HUDEP-2 (cell line): ENCODE data around the gene NR2E3.

Experiments
- DNase-seq, 76 experiments: peaks; one replicate each; lab custom pipeline; 2025; ENCODE audit not compliant: unreplicated experiment in 76 of 76; lab: John Stamatoyannopoulos, UW

The NR2E3 gene

DNA sequence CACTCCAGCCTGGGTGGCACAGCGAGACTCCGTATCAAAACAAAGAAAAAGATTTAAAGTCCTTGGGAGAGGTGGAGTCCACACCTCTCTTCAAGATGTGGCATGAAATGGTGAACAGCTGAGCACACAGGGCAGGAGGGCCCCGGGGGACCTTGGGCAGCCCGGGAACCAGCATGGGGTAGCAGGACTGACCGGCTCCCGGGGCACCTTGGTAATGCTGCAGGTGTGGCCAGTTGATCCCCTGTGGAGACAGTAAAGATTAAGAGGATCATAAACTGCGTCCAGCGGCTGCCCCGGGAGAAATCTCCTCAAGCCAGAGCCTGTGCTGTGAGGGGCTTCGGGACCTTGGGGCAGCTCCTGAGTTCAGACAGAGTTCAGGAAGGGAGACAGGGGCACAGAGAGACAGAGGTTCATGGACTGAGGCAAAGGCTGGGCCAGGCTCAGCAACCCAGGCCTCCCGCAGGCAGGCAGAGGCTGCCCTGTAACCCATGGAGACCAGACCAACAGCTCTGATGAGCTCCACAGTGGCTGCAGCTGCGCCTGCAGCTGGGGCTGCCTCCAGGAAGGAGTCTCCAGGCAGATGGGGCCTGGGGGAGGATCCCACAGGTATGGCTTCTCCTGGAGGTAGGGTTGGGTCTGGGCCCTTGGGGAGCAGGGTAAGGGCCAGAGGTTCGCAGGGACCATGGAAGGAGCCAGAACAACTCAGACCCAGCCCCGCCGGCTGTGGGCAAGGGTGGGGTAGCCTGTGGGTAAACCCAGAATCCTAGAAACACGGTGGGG lies at the start of gene NR2E3:
NR2E3 (plus strand) TSS at position 299 of the 780 bp plus-strand sequence; CDS start at position 489, 190 bp downstream.
- DNase-seq = no peak

- DNase-seq = no peak
Observed at GRCh38 chr15:71760852-71761251, 49.5 kb upstream of the NR2E3 start.

GRCh38 chr15:71761649-71762048 lies 48.7 kb upstream of the NR2E3 start:
- DNase-seq = no peak

- DNase-seq = no peak
Observed at GRCh38 chr15:71768184-71768583, 42.2 kb upstream of the NR2E3 start.

DNA sequence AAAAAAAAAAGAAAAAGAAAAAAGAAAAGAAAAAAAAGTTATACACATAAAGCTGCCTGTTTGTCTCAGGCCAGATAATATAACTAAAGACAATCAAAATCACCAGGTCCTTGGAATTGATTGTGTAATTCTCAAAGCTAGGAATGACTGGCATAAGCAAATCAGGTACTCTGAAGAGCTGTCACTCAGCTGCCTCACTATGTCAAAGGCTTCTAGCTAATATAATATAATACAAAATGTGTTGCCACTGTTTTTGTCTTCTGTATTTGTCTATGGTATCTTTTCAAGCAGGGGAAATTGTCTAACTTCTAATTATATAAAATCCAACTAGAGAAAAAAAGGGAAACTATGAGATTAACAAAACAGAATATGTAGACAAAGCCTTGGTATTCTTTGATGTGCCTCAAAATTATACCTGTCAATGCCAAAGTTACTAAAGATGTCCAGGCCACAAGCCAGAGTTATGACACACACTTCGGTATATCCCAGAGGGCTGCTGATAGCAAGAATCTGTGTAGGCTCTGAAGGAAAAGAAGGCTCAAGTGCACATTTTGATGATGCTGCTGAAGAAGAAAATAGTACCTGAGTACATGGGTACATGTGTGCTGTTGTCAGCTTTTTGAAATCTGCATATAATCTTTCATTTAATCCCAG lies 37.0 kb upstream of the NR2E3 start:
- no peak for DNase-seq

GRCh38 chr15:71775856-71776255 lies 34.5 kb upstream of the NR2E3 start:
- no peak for DNase-seq

GRCh38 chr15:71776304-71776703 lies 34.0 kb upstream of the NR2E3 start:
- no peak for DNase-seq

- DNase-seq = no peak
Observed at GRCh38 chr15:71777216-71777943, 33.0 kb upstream of the NR2E3 start.

DNA sequence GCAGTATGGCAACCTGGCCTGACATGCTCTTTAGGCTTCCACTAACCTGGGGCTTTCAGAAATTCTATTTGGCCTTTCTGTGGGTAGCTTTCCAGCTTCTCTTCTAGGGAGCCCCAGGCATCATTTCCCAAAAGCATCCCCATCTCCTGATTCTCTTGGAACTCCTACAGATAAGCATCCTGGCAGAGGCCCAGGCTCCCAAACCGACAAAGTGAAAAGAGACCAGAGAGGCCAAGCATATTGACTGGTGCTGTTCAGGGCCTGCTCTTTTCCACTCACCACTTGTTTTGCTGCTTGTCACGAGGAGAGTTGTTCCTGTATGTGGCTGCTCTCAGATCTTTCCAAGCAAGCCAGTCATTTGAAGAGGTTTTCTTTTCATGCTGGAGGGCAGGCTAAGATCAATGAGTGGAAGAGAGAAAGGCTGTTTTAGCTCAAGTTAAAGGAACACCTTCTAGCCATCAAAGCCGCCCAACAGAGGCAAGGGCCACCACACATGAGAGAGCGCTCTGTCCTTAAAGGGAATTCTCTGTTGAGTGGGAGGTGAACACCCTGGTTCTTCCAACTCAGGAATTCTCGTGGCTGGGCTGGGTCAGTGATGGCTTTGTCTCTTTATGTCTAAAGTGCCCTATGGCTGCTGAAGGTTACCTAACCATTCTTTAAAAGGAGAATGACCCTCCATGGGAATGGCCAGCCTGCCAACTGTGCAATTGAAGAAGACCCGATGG lies 31.1 kb upstream of the NR2E3 start:
- DNase-seq = no peak

- peak in 10 of 76 experiments; percentile 2 to 26 (median 15) for DNase-seq
Observed at GRCh38 chr15:71780115-71780976, 30.0 kb upstream of the NR2E3 start.

DNA sequence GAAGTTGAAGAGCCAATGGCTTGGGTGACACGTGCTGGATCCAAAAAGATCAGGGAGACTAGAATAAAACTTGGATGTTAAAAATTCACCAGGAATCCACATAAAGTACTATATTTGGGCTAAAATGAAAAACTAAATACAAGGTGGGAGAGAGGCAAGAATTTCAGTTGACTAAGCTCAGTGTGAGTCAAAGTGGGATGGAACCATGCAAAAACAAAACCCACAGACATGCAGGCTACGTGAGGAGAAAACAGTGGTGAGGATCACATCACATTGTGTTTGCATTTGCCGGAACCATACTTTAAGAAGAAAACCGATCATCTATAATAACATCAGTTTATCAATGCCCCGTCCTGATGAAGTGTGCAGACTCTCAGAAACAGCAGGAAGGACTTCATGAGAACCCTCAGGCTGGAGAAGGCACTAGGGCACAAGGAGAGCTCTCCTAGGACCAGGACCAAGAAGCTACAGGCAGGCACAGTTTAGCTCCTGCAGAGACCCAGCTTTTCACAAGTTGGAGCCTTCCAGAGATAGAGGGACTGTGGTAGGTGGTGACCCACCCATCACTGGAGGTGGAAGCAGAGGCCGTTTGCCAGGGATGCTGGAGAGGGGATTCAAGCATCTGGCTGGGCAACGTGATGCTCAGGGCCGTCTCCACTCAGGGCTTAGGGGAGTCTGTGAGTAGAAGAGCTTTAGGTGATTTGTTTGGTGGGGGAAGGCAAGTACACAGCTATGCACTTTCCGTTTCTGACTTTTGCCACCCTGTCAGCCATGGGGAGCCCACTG lies 29.0 kb upstream of the NR2E3 start:
- no peak for DNase-seq

DNA sequence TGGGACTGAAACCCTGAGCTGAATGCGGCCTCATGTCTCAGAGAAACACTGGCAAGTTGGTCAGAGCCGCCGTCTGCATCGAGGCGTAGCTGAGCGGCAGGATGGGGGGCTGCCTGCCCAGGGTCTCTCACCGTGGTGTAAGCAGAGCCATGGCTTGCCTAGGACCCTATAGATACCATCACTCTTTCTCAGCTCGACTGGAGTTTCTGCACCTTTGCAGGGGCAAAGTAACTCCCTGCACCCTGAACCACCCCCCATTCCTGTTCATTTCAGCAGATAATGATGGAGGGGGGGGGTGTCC lies 28.4 kb upstream of the NR2E3 start:
- DNase-seq = no peak

DNA sequence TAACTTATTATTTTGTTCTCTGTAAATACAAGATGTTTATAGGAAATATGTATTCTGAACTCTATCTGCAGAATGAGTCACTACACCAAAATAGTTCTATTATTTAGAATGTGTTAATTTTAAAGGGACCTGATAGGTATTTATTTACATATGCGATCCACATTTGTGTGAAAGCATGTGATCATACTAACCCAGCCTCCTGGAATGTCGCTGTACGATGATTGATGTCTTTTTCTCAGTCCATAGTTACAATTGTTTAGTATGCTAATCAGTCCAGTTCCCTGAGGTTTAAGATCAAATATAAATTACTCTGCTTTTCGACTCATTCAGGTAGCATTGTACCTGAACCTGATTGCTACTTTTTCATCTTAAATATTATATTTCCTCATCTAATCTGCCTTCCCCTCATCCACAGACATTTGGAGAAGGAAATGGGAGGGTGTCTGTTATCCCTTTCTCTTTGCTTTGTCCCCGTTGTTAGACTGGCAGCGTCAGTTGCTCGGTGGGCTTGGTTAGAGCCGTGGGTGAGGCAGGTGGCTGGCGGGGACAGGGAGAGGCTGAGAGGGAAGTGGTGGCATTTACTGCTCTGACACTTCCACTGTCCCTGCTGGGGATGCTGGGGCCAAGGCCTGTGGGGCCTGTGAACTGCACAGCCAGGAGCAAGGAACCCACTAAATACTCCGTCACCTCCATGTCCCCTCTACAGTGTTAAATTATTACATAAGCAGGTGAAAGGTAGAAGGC lies 27.8 kb upstream of the NR2E3 start:
- DNase-seq = no peak

GRCh38 chr15:71784719-71785118 lies 25.6 kb upstream of the NR2E3 start:
- peak in 2 of 76 experiments; percentile 4 for DNase-seq

DNA sequence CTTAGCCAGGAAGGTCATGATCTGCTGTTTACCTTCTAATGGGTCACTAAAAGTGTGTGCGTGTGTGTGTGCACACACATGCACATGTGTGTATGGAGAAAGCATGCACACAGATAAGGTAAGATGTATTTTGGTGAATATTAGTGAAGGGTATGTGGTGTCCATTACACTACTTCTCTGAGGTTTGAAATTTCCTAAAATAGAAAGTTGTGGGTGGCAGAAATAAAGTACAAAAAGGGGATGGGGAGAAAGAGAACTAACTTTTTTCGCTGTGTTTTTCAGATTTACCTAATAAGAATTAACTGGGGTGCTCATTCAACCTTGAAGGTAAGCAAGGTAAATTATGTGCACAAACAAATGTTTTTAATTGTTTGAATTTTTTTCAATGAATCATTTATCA lies 24.4 kb upstream of the NR2E3 start:
- DNase-seq = no peak

- no peak for DNase-seq
Observed at GRCh38 chr15:71786673-71787072, 23.7 kb upstream of the NR2E3 start.

- no peak for DNase-seq
Observed at GRCh38 chr15:71788646-71789579, 21.4 kb upstream of the NR2E3 start.

DNA sequence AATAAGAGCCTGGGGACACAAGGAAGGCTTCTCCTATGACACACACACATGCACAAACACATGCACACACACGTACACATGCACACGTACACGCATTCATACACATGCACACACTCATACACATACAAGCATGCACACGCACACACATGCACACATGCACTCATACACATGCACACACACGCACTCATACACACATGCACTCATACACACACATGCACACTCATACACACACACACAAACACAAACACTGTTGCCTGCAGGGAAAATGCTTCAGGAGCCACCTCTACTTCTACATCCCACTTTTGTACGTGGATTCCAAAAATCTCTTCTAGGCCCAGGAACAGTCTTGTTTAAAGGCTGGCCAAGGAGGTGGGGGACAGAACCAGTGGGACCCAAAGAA lies 20.7 kb upstream of the NR2E3 start:
- no peak for DNase-seq
